Measurements from ENCODE around the gene GAD1.

GAD1 gene

DNA sequence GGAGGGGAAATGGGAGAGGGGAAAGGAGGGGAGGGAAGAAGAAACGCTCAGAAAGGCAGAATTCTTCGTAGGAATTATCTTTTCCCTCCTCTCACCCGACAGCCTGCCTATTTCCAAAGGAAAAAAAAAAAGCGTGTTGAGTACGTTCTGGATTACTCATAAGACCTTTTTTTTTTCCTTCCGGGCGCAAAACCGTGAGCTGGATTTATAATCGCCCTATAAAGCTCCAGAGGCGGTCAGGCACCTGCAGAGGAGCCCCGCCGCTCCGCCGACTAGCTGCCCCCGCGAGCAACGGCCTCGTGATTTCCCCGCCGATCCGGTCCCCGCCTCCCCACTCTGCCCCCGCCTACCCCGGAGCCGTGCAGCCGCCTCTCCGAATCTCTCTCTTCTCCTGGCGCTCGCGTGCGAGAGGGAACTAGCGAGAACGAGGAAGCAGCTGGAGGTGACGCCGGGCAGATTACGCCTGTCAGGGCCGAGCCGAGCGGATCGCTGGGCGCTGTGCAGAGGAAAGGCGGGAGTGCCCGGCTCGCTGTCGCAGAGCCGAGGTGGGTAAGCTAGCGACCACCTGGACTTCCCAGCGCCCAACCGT is at the start of gene GAD1:
TSS of gene GAD1 (plus strand) at position 384 of the 589 bp plus-strand sequence. CDS start 1,705 bp downstream, outside the sequence.
- Mint-ChIP-seq H3K9me3 (no peaks in the 10 kb centered on the region), H3K4me1 (ENCODE audit: low read depth) (peaks cover 65% of the 10 kb centered on the region), H3K36me3 (ENCODE audit: low read depth) (no peaks in the 10 kb centered on the region), H3K27me3 (peaks cover 93% of the 10 kb centered on the region), H3K4me3 (peak within 1 kb of the TSS; percentile 76), H3K27ac (peak within 1 kb of the TSS; percentile 50)
- DNase-seq, result peak; percentile 79

DNA sequence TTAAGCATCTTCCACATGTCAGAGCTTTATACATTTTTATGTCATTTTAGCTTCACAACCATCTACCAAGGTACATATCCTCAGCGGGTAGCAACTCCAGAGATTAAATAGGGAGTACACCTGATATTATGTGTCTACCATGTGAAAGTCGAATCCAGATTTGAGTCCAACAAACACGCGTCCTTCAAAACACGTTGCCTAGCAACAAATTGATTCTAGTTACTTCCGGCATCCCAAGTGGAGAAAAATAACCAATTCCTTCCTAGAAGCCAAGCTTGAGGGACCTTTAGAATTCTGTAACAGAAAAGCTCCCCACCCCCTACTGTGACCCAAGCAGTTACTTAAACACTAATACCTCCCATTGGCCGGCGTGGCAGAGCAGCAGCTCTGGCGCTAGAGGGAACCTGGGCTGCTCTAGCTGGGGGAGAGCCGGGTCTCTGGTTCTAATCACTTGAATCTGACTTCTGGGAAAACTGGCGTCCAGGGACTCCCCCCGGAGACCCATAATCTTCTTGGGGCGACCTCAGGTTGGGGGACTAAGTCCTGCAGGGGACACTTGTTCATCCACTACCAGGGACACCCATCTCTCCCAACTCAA is 46.6 kb upstream of the GAD1 start, which contains the start of gene ERICH2:
TSS of gene ERICH2 (plus strand) at position 371 of the 598 bp plus-strand sequence. CDS start 304 bp downstream, outside the sequence.
- Mint-ChIP-seq H3K4me3 (peak within 1 kb of the TSS; percentile 83), H3K36me3 (ENCODE audit: low read depth) (no peaks in the 10 kb centered on the region), H3K9me3 (no peaks in the 10 kb centered on the region), H3K27ac (peak within 1 kb of the TSS; percentile 85), H3K27me3 (peaks cover 31% of the 10 kb centered on the region), H3K4me1 (ENCODE audit: low read depth) (peaks cover 21% of the 10 kb centered on the region)
- DNase-seq, result no peak

DNA sequence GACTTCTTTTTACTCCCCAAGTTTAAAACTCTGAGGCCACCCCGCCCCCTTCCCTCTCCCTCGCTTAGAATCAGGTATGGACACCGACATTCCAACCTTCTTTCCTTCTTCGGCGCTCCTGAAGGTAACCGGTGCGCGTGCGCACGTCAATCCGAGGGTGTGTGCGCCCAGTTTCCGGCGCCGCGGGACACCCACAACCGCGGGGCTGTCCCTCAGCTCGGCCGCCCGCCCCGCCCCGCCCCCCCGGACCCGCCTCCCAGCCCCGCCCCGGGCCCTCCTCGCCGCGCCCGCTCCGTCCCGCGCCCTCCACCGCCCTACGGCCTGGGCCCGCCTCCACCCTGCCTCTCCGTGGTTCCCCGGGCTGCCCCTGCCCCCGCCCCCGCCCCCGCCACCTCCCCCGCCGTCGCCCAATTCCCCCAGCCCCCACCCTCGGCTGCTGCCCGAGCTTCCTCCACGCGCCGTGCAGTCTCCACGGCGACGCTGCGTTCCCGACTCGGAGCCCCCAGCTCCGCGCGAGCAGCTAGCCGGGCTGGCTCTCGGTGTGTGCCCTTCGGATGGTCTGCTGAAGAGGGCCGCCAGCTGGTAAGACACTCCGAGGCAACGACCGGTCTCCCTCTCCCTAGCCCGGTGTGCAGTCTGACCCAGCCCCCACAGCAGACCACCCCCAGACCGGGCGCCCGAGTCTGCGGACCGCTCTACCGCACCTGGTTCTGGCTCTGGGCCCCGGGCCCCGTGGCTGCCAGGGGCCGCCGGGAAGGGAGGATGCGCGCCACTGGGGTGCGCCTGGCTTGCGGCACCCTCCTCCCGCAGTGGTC is 45.9 kb upstream of the GAD1 start:
- Mint-ChIP-seq H3K36me3 (ENCODE audit: low read depth) (no peaks in the 10 kb centered on the region), H3K27ac (peak overlapping the region; percentile 85), H3K4me1 (ENCODE audit: low read depth) (peaks cover 20% of the 10 kb centered on the region), H3K9me3 (no peaks in the 10 kb centered on the region), H3K4me3 (peak overlapping the region; percentile 83), H3K27me3 (peaks cover 32% of the 10 kb centered on the region)
- DNase-seq, result peak; percentile 81

DNA sequence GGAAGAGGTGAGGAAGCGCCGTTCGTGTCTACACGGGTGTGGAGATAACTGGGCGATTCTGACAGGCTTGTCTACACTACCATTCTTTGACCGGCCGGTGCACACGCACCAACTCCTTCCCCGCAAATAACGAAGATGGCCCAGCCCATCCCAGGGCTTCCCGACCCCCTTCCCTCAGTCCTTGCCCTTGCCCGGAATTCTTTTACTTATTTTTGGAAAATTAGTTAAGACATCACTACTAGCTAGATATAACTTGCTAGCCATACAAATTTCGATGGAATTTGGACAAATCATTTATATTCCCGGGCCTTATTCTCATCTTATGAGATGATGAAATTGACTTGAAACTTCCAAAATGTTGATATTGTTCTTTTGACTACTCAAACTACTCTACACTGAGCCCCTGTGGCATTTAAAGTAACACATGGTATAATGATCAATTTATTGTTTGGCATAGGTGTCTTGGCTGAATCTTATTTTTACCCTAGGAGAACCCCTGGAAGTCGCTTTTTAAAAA is 45.2 kb upstream of the GAD1 start:
- DNase-seq, result no peak
- peaks cover 32% of the 10 kb centered on the region for H3K27me3 Mint-ChIP-seq
- no peaks in the 10 kb centered on the region for H3K36me3 Mint-ChIP-seq (ENCODE audit: low read depth)
- peak overlapping the region; percentile 14 for H3K27ac Mint-ChIP-seq
- H3K9me3 Mint-ChIP-seq, result no peaks in the 10 kb centered on the region
- H3K4me3 Mint-ChIP-seq, result peak overlapping the region; percentile 69
- peaks cover 20% of the 10 kb centered on the region for H3K4me1 Mint-ChIP-seq (ENCODE audit: low read depth)

DNA sequence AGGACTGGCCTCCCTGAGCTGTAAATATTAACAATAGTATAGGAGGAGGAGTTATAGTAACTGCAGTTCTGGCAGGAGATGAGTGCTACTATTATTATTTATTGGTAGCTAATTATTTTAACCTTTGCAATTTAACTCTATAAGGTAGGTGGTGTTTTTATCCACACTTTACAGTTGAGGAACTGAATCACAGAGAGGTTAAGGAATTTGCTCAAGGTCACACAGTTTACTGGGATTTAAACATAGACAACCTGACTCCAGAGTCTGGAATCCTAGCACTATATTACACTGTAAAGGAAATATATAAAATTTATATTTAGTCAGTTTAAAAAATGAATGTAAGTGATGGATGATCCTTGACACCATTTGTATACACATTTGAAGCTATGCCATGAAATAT is 44.4 kb upstream of the GAD1 start:
- H3K36me3 Mint-ChIP-seq (ENCODE audit: low read depth), result no peaks in the 10 kb centered on the region
- H3K9me3 Mint-ChIP-seq, result no peaks in the 10 kb centered on the region
- DNase-seq, result no peak
- peaks cover 28% of the 10 kb centered on the region for H3K27me3 Mint-ChIP-seq
- no peak overlapping the region for H3K27ac Mint-ChIP-seq
- H3K4me1 Mint-ChIP-seq (ENCODE audit: low read depth), result peaks cover 16% of the 10 kb centered on the region
- H3K4me3 Mint-ChIP-seq, result peak overlapping the region; percentile 27

DNA sequence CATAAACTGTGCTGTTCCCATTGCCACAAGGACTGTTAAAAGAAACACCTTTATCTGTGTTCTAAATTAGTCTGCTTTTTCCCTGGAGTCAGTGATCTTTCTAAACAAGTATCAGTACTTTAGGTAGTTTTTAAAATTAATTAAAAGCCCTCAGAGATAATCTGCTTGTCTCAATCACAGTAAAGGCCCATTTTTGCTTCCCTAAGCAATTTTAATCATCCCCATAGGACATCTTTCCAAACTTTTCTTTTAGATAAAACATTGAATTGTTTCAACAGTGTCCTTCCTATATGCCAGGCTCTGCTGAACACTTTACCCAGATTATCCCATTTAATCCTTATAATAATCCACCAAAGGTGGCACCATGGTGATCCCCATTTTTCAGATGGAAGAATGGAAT is 42.6 kb upstream of the GAD1 start:
- Mint-ChIP-seq H3K4me1 (ENCODE audit: low read depth) (peaks cover 16% of the 10 kb centered on the region), H3K27ac (no peak overlapping the region), H3K4me3 (no peak overlapping the region), H3K36me3 (ENCODE audit: low read depth) (no peaks in the 10 kb centered on the region), H3K27me3 (peaks cover 32% of the 10 kb centered on the region), H3K9me3 (no peaks in the 10 kb centered on the region)
- no peak for DNase-seq

DNA sequence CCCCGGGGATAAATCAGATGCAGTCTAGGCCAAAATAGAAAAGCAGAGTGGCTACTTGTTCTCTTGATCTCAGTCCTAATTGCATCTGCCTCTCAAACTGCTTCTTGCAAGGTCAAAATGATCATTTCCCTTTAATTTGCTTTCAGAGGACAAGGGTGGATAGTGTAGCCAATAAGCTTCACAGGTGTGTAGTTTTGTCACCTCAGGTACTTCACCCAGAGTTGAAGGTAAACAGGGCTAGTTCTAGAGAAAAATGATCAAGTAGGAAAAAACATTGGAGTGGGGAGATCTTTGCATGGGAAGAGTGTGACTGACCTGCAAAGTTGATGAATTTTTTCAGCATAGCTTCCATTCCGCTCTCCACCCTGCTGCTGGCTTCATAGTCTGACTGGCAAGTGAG is 37.8 kb upstream of the GAD1 start:
- H3K4me1 Mint-ChIP-seq (ENCODE audit: low read depth), result no peaks in the 10 kb centered on the region
- peaks cover 22% of the 10 kb centered on the region for H3K27me3 Mint-ChIP-seq
- H3K27ac Mint-ChIP-seq, result no peak overlapping the region
- DNase-seq, result no peak
- no peaks in the 10 kb centered on the region for H3K36me3 Mint-ChIP-seq (ENCODE audit: low read depth)
- no peaks in the 10 kb centered on the region for H3K9me3 Mint-ChIP-seq
- H3K4me3 Mint-ChIP-seq, result no peak overlapping the region

DNA sequence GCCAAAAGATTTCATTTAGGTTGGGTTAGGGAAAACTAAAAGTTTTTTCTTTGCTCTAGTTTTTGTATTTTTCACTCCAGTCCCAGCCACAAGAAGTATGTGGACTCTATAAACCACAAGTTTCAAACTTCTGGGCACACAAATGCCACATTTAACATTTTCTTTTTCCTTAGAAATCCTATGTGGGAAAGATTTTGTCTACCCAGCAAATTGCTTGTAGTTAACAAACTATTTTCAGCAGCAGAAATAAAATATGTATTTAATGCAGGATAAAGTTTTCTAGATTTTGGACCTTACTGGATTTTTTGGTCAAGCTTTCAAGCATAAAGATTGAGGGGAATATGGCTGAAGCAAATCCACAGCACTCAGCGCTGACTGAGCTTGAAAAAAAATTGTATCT is 37.4 kb upstream of the GAD1 start:
- no peak overlapping the region for H3K4me3 Mint-ChIP-seq
- H3K4me1 Mint-ChIP-seq (ENCODE audit: low read depth), result no peaks in the 10 kb centered on the region
- H3K27ac Mint-ChIP-seq, result no peak overlapping the region
- H3K27me3 Mint-ChIP-seq, result peaks cover 19% of the 10 kb centered on the region
- no peaks in the 10 kb centered on the region for H3K9me3 Mint-ChIP-seq
- H3K36me3 Mint-ChIP-seq (ENCODE audit: low read depth), result no peaks in the 10 kb centered on the region
- no peak for DNase-seq

DNA sequence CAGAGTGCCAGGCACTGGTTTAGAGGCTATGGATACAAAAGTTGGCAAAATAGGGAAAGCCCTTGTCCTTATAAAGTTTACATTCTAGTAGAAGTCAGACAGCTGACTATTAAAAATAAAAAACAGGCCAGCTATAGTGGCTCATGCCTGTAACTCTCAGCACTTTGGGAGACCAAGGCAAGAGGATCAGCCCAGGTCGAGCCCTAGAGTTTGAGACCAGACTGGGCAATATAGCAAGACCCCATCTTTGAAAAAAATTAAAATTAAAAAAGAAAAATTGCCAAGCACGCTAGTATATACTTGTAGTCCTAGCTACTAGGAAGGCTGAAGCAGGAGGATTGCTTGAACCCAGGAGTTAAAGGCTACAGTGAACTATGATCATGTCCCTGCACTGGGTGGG is 34.0 kb upstream of the GAD1 start:
- no peak for DNase-seq
- Mint-ChIP-seq H3K27ac (no peak overlapping the region), H3K36me3 (ENCODE audit: low read depth) (no peaks in the 10 kb centered on the region), H3K4me1 (ENCODE audit: low read depth) (no peaks in the 10 kb centered on the region), H3K27me3 (peaks cover 17% of the 10 kb centered on the region), H3K4me3 (no peak overlapping the region), H3K9me3 (no peaks in the 10 kb centered on the region)

DNA sequence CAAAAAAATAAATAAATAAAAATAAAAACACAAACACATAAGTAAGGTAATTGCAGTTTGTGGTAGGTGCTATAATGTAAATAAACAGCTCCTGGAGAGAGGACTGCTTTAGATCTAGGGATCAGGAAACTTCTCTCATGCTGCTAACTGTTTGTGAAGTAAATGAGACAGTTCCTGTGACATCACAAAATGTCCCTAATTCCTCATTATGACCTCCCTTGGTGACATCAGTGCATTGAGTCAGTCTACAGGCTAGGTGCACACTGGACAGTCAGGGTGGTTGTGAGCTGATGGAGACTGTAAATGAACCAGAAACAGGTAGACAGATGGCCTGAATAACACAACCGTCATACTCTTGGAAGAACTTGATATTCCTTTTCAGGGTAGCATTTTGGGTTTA is 33.1 kb upstream of the GAD1 start:
- Mint-ChIP-seq H3K36me3 (ENCODE audit: low read depth) (no peaks in the 10 kb centered on the region), H3K4me3 (no peak overlapping the region)

DNA sequence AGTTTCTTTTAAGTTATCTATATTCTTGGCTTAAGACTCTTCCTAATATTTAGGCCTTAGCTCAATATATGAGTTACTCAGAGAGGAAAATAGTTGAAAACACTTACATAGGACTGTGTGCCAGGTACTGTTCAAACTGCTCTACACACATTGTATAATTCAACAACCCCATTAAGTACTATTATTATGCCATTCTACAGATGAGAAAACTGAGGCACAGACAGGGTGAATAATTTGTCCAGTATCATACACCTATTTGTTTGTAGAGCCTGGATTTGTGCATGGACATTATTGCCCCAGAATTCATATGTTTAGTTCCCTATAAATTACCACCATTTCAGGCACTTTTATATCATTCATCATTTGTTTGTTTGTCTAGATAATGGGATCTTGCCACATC is 17.7 kb upstream of the GAD1 start:
- Mint-ChIP-seq H3K4me1 (ENCODE audit: low read depth) (no peaks in the 10 kb centered on the region), H3K27ac (no peak overlapping the region), H3K4me3 (no peak overlapping the region), H3K27me3 (peaks cover 14% of the 10 kb centered on the region), H3K9me3 (no peaks in the 10 kb centered on the region), H3K36me3 (ENCODE audit: low read depth) (no peaks in the 10 kb centered on the region)
- no peak for DNase-seq

More for the DNA sequence above, 33.1 kb upstream of the GAD1 start:
- no peak for DNase-seq
- Mint-ChIP-seq H3K27ac (no peak overlapping the region), H3K4me1 (ENCODE audit: low read depth) (no peaks in the 10 kb centered on the region), H3K9me3 (no peaks in the 10 kb centered on the region), H3K27me3 (peaks cover 17% of the 10 kb centered on the region)

DNA sequence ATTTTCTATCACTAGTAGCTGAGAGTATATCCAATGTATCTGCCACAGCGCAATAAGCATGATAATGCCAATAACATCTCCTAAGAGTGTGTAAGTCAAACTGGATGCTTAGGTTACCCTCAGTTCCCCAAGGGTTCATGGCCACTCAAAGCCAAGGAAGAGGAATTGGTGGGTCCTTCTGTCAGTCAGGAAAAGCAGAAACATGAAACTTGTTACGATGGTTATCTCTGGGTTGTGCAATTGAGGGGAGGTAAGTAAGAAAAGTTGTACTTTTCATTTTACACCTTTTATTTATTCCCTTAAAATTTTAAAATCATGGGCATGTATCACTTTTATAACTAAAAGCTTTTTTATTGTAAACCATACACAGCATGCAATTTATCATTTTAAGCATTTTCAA is 10.1 kb upstream of the GAD1 start:
- Mint-ChIP-seq H3K9me3 (no peaks in the 10 kb centered on the region), H3K36me3 (ENCODE audit: low read depth) (no peaks in the 10 kb centered on the region), H3K4me1 (ENCODE audit: low read depth) (no peaks in the 10 kb centered on the region), H3K27ac (no peak overlapping the region), H3K4me3 (no peak overlapping the region), H3K27me3 (peaks cover 12% of the 10 kb centered on the region)
- no peak for DNase-seq

DNA sequence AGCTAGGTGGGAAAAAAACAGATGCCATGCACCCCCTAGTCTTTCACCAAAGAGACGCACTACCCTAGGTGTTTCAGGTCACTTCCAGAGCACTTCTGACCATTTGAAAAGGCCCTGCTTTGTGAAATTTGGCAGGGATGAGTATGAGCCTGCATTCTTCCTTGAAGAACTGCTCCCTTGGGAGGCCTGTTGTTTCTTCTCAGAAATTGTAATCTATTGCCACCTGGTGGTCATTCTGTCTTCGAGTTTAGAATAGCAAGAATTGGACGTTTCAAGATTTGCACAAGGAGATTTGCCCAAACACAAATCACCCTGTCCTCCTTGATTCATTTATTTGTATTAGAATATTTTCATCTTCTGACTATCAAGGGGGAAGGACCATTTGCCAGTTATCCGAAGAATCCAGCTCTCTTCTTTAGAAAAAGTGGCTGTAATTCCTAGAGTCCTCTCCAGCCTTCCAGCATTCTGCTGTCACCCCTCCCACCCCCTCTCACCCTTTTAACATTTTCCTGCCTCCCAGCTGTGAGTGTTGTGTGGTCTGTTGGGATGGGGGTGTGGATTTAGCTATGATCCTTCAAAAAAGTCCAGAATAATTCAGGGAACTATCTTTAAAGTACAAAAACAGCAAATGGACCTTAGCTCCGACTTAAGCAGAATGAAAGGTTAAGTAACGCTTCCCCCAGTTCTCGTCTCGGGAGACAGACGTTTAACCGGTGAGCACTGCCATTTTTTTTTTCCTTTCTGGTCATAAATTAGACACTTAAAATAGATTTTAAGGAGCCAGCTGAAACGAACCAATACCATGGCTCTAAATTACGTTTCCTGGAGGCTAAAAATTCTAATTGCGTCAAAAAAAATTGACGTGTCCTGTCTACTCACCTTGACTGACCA is 3.7 kb upstream of the GAD1 start:
- Mint-ChIP-seq H3K9me3 (no peaks in the 10 kb centered on the region), H3K4me3 (no peak overlapping the region), H3K4me1 (ENCODE audit: low read depth) (peaks cover 40% of the 10 kb centered on the region), H3K27ac (no peak overlapping the region), H3K36me3 (ENCODE audit: low read depth) (no peaks in the 10 kb centered on the region), H3K27me3 (peaks cover 69% of the 10 kb centered on the region)
- peak; percentile 40 for DNase-seq

Measured in activated T-cell treated with anti-CD3 and anti-CD28 coated beads, Interleukin-2, amount 50 U/mL, for 24 hours (primary cell).